Panc1 (cell line): ENCODE measurements around the gene SCAP. TPM values are rescaled to one million over a fixed set of nuclear protein-coding genes. Genes with fewer than 3 reads are reported as not detected.

Source experiments
- ATAC-seq: fragments of 200-7000 bp; cut with Tn5 transposase; 2 replicates; pipeline ENCODE4 v1.9.1; 2020; ENCODE audit warnings: mild to moderate bottlenecking, moderate library complexity
- BruUV-seq: library from RNA; stranded (reverse); fragments of 400-500 nt; replicated peaks from 2 replicates; lab custom pipeline; 2021; lab: Mats Ljungman, UMichigan
- CTCF ChIA-PET: fragments of 300-600 bp; sonication (Branson Sonifier 250); formaldehyde crosslinking; loops from one replicate; lab custom pipeline; 2022; ENCODE audit warnings: antibody characterized with exemption; lab: Charles Lee
- POLR2A ChIA-PET: fragments of 300-600 bp; sonication (Branson Sonifier 250); formaldehyde crosslinking; loops from one replicate; lab custom pipeline; 2022; ENCODE audit warnings: antibody characterized with exemption; lab: Charles Lee
- DNase-seq: peaks from one replicate; pipeline ENCODE4 v3.0.0-alpha.2; 2010; ENCODE audit warnings: low read depth, low spot score
- H3K27ac ChIP-seq: 2 replicates; pipeline ENCODE4 v1.5.1; 2011; ENCODE audit warnings: mild to moderate bottlenecking, low read length, inconsistent platforms
- H3K27me3 ChIP-seq: fragments of 200-500 bp; sonication (Bioruptor generic); 2 replicates; pipeline ENCODE4 v1.6.0; 2014; ENCODE audit warnings: low read length, inconsistent platforms; ENCODE audit not compliant: control insufficient read depth, insufficient read depth
- H3K36me3 ChIP-seq: fragments of 200-500 bp; sonication (Bioruptor generic); 2 replicates; pipeline ENCODE4 v1.5.1; 2014; ENCODE audit warnings: inconsistent platforms, mild to moderate bottlenecking, low read length, moderate library complexity; ENCODE audit not compliant: control insufficient read depth, insufficient read depth
- H3K4me1 ChIP-seq: 2 replicates; pipeline ENCODE4 v1.5.1; 2011; ENCODE audit warnings: inconsistent platforms, mild to moderate bottlenecking, low read length, moderate library complexity; ENCODE audit not compliant: control insufficient read depth, insufficient read depth
- H3K4me3 ChIP-seq, 2 experiments: 2 replicates each; pipeline ENCODE4 v1.5.1; 2011 to 2012; ENCODE audit warnings: low read depth in 2 of 2, low read length in 2 of 2, mild to moderate bottlenecking in 2 of 2, inconsistent platforms in 1 of 2, moderate library complexity in 1 of 2
- H3K9me3 ChIP-seq: fragments of 200-500 bp; sonication (Bioruptor generic); 2 replicates; pipeline ENCODE4 v1.5.1; 2014; ENCODE audit warnings: low read depth, mild to moderate bottlenecking, inconsistent platforms, low read length, moderate library complexity; ENCODE audit not compliant: control insufficient read depth, insufficient read depth
- POLR2AphosphoS5 ChIP-seq: IDR thresholded peaks from 2 replicates; pipeline ENCODE4 v1.6.1; 2012; ENCODE audit warnings: mild to moderate bottlenecking, low read depth, low read length, moderate library complexity
- SIN3A ChIP-seq: IDR thresholded peaks from 2 replicates; pipeline ENCODE4 v1.6.1; 2012; ENCODE audit warnings: low read depth, mild to moderate bottlenecking, low read length, moderate library complexity, borderline replicate concordance; ENCODE audit not compliant: insufficient read depth
- TCF7L2 ChIP-seq: IDR thresholded peaks from 2 replicates; pipeline ENCODE4 v1.6.1; 2011; ENCODE audit warnings: mild to moderate bottlenecking, low read depth, low read length, inconsistent platforms
- in situ Hi-C: cut with HindIII; loops from 2 replicates; pipeline ENCODE4 v1.10.0; 2016; ENCODE audit warnings: low sequenced_read_pairs, low pct_unique_long_range_greater_than_20kb
- intact Hi-C: fragments of 100-400 bp; cut with micrococcal nuclease; formaldehyde crosslinking; loops from one replicate; pipeline ENCODE4 v1.10.0; 2022; ENCODE audit not compliant: unreplicated experiment
- total RNA-seq: library from RNA; stranded (reverse); gene quantifications from one replicate; pipeline ENCODE4 v1.2.1, GENCODE V29; 2021; ENCODE audit not compliant: unreplicated experiment
- TF ChIP-seq, protein P1 (sequence below): fragments of 450-650 bp; IDR thresholded peaks from 2 replicates; pipeline ENCODE4 v1.5.1; 2017; ENCODE audit warnings: mild to moderate bottlenecking
- TF ChIP-seq, protein P2 (sequence below), 2 experiments: IDR thresholded peaks; 2 replicates each; pipeline ENCODE4 v1.6.1; 2011 to 2012; ENCODE audit warnings: low read depth in 2 of 2, control low read depth in 1 of 2, low read length in 1 of 2, mild to moderate bottlenecking in 1 of 2, moderate library complexity in 1 of 2; ENCODE audit not compliant: insufficient read depth in 1 of 2

SCAP gene
- total RNA-seq, 1 experiment from 2014 or later, result 49.7 TPM

DNA sequence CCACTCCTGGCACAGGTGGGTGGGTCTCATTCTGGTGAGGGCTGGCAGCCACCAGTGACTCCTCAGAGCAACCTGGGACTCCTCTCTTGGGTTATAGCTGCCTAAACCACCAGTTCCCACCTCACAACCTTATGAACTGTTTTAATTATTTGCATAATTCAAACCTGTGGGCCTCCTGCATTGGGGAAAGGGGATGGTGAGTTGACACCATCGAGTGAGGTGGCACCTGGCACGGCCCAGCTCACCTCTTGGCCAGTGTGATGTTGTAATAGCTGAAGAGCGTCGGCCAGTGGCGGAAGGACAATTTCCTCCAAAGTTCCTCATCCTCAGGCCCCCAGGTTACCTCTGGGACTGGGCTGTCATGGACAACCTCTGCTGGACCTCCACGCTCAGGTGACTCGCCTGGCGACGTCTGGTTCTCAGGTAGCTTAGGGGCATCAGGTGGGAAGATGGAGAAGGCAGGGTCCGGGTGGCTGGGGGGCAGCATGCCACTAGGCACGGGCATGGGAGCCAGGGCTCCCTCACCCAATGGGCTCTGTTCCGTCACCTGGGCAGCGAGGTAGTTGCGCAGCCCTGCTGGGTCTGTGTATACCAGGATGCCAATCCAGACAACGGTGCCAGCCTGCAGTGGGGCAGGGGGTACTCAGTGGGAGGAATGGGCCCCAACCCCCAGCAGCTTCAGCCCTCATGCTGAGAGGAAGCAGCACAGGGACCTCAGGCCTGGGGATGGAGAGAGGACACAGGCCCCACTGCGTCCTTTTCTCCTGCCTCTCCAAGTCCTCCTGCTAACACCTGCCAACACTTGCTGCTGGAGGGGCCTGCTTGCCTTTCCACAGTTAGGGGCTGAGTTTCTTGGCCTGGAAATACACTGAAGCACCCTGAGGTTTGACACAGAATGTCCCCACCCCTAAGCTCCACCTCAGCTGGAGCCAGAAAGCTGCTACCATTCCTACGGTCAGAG, 56.4 kb downstream of the SCAP start:
- H3K36me3 ChIP-seq, result no peaks in the 10 kb centered on the region
- CTCF ChIA-PET, result no interaction called here
- H3K27me3 ChIP-seq, result no peaks in the 10 kb centered on the region
- H3K4me3 ChIP-seq, result no peak overlapping the region
- ATAC-seq, result no peak
- intact Hi-C loops, result loop anchor here (10.0 kb wide), 1 partner anchor 55 kb away; the partner anchor contains the start of gene SCAP
- BruUV-seq, result no TSS peak
- no peaks in the 10 kb centered on the region for H3K4me1 ChIP-seq
- DNase-seq, result no peak
- no peaks in the 10 kb centered on the region for H3K9me3 ChIP-seq
- no peak overlapping the region for H3K27ac ChIP-seq
- in situ Hi-C loops, result no loop called here
- POLR2A ChIA-PET, result no interaction called here
- TF ChIP-seq, protein P1, sequence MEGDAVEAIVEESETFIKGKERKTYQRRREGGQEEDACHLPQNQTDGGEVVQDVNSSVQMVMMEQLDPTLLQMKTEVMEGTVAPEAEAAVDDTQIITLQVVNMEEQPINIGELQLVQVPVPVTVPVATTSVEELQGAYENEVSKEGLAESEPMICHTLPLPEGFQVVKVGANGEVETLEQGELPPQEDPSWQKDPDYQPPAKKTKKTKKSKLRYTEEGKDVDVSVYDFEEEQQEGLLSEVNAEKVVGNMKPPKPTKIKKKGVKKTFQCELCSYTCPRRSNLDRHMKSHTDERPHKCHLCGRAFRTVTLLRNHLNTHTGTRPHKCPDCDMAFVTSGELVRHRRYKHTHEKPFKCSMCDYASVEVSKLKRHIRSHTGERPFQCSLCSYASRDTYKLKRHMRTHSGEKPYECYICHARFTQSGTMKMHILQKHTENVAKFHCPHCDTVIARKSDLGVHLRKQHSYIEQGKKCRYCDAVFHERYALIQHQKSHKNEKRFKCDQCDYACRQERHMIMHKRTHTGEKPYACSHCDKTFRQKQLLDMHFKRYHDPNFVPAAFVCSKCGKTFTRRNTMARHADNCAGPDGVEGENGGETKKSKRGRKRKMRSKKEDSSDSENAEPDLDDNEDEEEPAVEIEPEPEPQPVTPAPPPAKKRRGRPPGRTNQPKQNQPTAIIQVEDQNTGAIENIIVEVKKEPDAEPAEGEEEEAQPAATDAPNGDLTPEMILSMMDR, result no peak
- TF ChIP-seq, protein P2, sequence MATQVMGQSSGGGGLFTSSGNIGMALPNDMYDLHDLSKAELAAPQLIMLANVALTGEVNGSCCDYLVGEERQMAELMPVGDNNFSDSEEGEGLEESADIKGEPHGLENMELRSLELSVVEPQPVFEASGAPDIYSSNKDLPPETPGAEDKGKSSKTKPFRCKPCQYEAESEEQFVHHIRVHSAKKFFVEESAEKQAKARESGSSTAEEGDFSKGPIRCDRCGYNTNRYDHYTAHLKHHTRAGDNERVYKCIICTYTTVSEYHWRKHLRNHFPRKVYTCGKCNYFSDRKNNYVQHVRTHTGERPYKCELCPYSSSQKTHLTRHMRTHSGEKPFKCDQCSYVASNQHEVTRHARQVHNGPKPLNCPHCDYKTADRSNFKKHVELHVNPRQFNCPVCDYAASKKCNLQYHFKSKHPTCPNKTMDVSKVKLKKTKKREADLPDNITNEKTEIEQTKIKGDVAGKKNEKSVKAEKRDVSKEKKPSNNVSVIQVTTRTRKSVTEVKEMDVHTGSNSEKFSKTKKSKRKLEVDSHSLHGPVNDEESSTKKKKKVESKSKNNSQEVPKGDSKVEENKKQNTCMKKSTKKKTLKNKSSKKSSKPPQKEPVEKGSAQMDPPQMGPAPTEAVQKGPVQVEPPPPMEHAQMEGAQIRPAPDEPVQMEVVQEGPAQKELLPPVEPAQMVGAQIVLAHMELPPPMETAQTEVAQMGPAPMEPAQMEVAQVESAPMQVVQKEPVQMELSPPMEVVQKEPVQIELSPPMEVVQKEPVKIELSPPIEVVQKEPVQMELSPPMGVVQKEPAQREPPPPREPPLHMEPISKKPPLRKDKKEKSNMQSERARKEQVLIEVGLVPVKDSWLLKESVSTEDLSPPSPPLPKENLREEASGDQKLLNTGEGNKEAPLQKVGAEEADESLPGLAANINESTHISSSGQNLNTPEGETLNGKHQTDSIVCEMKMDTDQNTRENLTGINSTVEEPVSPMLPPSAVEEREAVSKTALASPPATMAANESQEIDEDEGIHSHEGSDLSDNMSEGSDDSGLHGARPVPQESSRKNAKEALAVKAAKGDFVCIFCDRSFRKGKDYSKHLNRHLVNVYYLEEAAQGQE (IDR thresholded peaks at IDR 0.05; ENCODE audit: insufficient read depth in 1 of 2, low read depth in 2 of 2, low read length in 1 of 2), result no peak
- TF ChIP-seq SIN3A (no peak), POLR2AphosphoS5 (no peak), TCF7L2 (no peak)

DNA sequence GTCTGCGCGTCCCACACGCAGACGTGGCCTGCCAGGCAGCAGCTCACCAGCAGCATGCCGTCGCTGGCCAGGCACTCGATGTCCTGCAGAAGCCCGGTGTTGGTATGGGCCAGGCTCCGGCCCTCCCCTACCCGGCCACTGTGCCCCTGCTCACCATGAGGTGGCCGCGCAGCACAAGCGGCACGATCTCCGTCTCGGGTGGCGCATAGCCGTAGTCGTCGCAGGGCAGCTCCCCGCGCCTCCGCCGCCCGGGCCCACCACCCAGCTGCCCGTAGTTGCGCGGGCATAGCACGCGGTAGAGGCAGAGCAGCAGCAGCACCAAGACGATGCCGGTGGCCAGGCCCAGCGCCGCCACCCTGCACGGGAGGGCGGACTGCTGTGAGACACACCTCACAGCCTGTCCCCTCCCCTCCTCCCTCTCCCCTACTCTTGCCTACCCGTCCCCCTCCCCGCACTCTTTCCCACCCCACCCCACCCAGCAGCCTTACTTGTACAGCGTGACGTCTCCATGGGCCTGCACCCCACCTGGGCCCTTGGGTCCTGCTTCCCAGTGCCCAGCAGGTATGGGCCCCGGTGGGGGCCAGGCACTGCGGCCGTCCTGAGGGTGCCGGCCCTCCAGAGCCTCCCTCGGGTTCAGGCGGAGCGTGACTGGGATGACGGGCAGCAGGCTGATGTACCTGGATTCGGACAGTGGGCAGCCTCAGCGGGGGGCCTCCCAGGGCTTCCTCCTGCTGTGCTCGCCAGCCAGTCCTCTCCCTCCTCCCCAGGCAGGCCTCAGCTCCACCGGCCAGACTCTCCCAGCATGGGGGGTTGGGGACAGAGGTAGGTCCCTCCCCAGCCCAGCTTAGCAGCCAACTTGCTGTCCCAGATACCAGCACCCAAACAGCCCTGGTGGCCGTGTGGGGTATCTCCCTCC, 57.3 kb downstream of the SCAP start:
- in situ Hi-C loops (no loop called here), intact Hi-C loops (no loop called here)
- H3K27ac ChIP-seq, result no peak overlapping the region
- BruUV-seq, result no TSS peak
- no peaks in the 10 kb centered on the region for H3K27me3 ChIP-seq
- no peaks in the 10 kb centered on the region for H3K9me3 ChIP-seq
- DNase-seq, result no peak
- ATAC-seq, result 0 out of 2 replicates have a peak, but pooled peaks have one; percentile 6
- ChIA-PET CTCF (no interaction called here), POLR2A (no interaction called here)
- no peaks in the 10 kb centered on the region for H3K36me3 ChIP-seq
- H3K4me1 ChIP-seq, result no peaks in the 10 kb centered on the region
- no peak overlapping the region for H3K4me3 ChIP-seq
- TF ChIP-seq SIN3A, result no peak
- TF ChIP-seq, protein P1, result no peak
- no peak for TF ChIP-seq TCF7L2
- no peak for TF ChIP-seq POLR2AphosphoS5
- TF ChIP-seq, protein P2 (IDR thresholded peaks at IDR 0.05; ENCODE audit: insufficient read depth in 1 of 2, low read depth in 2 of 2, low read length in 1 of 2), result no peak
